ENCODE results near the gene SRA1. TPM values are rescaled to one million over a fixed set of nuclear protein-coding genes. Genes with fewer than 3 reads are reported as not detected.

Gene SRA1
- total RNA-seq, 1 donor: 40.6 TPM

DNA sequence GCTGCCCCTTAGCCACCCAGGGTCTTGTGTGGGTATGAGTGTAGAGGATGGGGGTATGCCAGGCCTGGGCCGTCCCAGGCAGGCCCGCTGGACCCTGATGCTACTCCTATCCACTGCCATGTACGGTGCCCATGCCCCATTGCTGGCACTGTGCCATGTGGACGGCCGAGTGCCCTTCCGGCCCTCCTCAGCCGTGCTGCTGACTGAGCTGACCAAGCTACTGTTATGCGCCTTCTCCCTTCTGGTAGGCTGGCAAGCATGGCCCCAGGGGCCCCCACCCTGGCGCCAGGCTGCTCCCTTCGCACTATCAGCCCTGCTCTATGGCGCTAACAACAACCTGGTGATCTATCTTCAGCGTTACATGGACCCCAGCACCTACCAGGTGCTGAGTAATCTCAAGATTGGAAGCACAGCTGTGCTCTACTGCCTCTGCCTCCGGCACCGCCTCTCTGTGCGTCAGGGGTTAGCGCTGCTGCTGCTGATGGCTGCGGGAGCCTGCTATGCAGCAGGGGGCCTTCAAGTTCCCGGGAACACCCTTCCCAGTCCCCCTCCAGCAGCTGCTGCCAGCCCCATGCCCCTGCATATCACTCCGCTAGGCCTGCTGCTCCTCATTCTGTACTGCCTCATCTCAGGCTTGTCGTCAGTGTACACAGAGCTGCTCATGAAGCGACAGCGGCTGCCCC lies 10.0 kb upstream of the SRA1 start:
- TF ChIP-seq, protein P1, sequence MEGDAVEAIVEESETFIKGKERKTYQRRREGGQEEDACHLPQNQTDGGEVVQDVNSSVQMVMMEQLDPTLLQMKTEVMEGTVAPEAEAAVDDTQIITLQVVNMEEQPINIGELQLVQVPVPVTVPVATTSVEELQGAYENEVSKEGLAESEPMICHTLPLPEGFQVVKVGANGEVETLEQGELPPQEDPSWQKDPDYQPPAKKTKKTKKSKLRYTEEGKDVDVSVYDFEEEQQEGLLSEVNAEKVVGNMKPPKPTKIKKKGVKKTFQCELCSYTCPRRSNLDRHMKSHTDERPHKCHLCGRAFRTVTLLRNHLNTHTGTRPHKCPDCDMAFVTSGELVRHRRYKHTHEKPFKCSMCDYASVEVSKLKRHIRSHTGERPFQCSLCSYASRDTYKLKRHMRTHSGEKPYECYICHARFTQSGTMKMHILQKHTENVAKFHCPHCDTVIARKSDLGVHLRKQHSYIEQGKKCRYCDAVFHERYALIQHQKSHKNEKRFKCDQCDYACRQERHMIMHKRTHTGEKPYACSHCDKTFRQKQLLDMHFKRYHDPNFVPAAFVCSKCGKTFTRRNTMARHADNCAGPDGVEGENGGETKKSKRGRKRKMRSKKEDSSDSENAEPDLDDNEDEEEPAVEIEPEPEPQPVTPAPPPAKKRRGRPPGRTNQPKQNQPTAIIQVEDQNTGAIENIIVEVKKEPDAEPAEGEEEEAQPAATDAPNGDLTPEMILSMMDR (IDR thresholded peaks at IDR 0.05; ENCODE audit: insufficient read depth, low read depth, low read length): no peak
- DNase-seq (ENCODE audit: low read depth): no peak
- no peak overlapping the region for H3K4me3 ChIP-seq (ENCODE audit: low read depth, low read length)

DNA sequence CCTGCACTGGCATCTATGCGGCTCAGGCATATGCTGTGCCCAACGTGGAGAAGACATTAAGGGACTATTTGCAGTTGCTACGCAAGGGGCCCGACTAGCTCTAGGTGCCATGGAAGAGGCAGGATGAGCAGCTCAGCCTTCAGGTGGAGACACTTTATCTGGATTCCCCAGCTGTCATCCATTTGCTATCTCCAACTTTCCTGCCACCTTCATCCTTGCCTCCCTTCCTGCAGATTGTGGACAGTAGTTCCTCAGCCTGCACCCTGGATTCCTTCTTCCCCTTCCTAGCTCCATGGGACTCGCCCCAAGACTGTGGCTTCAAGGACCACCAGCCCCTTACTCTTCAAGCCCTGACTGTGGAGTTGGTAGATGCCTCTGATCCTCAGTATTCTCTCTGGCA lies 9.4 kb upstream of the SRA1 start:
- DNase-seq (ENCODE audit: low read depth): no peak
- TF ChIP-seq, protein P1 (IDR thresholded peaks at IDR 0.05; ENCODE audit: insufficient read depth, low read depth, low read length): no peak
- no peak overlapping the region for H3K4me3 ChIP-seq (ENCODE audit: low read depth, low read length)

DNA sequence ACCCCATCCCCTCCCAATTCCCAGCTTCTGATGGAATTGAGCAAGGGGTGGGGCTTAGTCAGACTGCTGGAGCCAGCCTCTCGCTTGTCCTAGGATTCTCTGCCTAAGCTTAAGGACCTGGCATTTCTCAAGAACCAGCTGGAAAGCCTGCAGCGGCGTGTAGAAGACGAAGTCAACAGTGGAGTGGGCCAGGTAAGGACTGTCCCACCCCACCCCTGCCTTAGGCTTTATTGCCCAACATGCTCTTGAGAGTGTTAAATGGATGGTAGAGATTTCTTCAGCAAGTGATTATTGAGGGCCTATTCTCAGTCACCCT lies 8.5 kb upstream of the SRA1 start:
- peak overlapping the region; percentile 97 for H3K4me3 ChIP-seq (ENCODE audit: low read depth, low read length)
- peak; percentile 57 for DNase-seq (ENCODE audit: low read depth)
- TF ChIP-seq, protein P1 (IDR thresholded peaks at IDR 0.05; ENCODE audit: insufficient read depth, low read depth, low read length): no peak

DNA sequence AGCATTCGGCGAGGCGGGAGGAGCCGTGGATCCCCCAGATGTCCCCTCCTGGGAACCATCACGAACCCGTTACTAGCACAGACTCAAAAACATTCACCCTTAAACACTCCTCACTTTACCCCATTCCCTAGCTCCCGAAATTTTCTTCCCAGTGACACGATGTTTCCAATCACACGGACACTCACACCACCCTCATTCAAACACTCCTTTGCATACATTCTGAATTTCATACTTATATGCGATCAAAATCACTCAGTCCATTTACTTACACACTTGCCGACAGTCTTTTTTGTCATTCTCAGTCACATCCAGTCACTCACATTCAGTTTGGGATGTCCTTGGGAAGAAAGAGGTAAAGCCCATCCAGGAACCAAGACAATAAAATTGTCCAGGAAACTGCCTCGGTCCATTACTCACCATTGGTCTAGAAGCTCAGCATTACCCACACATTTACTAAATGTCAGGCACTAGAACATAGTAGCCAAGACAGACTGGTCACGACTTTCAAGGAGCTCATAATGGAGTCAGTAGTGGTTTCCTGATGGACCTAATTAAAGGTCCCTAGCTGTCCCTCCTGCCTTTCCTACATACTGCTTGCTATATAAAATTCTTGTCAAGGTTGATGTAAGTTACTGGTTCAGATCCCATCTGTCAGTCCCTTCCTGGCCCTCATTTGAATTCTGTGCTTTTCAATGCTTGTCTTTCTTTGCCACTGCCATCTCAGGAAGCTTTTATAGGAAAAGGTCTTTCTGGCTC lies 7.9 kb upstream of the SRA1 start:
- TF ChIP-seq, protein P1 (IDR thresholded peaks at IDR 0.05; ENCODE audit: insufficient read depth, low read depth, low read length): no peak
- DNase-seq (ENCODE audit: low read depth): peak; percentile 27
- H3K4me3 ChIP-seq (ENCODE audit: low read depth, low read length): peak overlapping the region; percentile 97

DNA sequence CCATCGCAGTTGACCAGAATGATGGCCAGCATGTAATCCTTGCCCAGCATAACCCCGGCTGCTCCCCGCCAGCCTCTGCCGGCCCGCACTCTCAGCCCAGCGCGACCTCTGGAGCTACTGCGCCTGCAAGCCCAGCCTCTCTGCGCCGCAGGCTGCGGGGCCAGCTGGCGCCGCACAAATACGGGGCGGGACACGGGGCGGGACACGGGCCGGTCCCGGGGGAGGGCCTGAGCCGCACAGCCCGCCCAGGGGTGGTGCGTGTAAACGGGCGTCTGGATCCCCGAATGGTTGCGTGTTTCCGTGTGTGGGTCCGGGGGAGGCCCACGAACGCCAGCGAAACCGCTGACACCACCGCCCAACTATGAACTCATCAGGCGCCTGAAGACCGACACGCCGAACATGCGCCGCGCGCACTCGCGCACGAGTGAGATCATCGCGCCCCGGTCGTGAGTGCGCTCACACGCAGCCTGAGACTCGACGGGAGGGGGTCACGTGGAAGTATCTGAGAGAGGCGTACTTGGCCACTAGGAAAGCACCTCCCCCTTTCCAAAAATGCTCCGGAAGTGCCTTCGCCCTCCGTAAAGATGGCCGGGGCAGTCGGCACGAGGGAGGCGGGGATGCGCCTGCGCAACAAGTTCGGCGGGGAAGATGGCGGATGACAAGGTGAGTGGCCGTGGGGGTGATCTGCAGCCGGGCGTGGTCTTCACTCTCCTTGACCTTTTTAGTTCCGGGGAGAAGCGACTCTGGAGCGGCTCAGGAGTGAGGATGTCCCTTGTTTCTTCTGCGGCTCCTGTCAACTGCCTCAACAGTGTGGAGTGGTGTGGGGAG lies 7.1 kb upstream of the SRA1 start, which contains the start of the genes APBB3 and SLC35A4:
APBB3 (minus strand) TSS at position 403 of the 828 bp plus-strand sequence; CDS start at position 50, 353 bp downstream.
SLC35A4 (plus strand) TSS at position 633 of the 828 bp plus-strand sequence. CDS start 2,342 bp downstream, outside the sequence.
- peak; percentile 99 for DNase-seq (ENCODE audit: low read depth)
- TF ChIP-seq, protein P1 (IDR thresholded peaks at IDR 0.05; ENCODE audit: insufficient read depth, low read depth, low read length): no peak
- H3K4me3 ChIP-seq (ENCODE audit: low read depth, low read length): peak within 1 kb of the TSS; percentile 97

DNA sequence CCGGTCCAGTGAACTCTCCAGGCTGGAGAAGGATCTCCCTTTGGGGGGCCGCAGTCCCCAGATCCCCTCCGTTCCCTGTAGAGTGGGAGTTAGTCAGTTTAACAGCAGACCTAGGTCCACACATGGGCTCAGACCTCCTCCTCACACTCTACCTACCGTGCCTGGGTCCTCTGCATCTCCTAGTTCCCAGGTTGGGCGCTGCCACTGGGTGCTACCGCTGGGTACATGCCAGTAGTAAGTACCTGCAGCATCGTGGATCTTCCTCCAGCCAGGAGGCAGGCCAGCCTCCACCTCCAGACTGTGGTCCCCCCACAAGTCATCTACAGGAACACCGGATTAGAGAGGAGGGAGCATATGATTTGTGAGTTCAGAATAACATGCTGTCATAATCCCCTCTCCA lies 6.3 kb upstream of the SRA1 start:
- TF ChIP-seq, protein P1 (IDR thresholded peaks at IDR 0.05; ENCODE audit: insufficient read depth, low read depth, low read length): no peak
- peak overlapping the region; percentile 97 for H3K4me3 ChIP-seq (ENCODE audit: low read depth, low read length)
- no peak for DNase-seq (ENCODE audit: low read depth)

All from fibroblast of villous mesenchyme (primary cell).